Mammary epithelial cell (primary cell): ENCODE data around the gene OR2AT4.

Experiments used
- CTCF ChIP-seq, 2 donors: IDR thresholded peaks in 1 of 2; conservative IDR thresholded peaks in 1 of 2; 2 replicates each; pipeline ENCODE4 v1.5.1; 2011 to 2012; ENCODE audit warnings: inconsistent platforms in 2 of 2, low read length in 2 of 2, mild to moderate bottlenecking in 2 of 2, control low read depth in 1 of 2, low read depth in 1 of 2; ENCODE audit not compliant: insufficient read depth in 1 of 2; ENCODE audit errors: extremely low read depth in 1 of 2
- EZH2 ChIP-seq: IDR thresholded peaks from 2 replicates; pipeline ENCODE4 v1.6.1; 2012; ENCODE audit warnings: low read length, inconsistent platforms, borderline replicate concordance

- no peak for TF ChIP-seq EZH2
- TF ChIP-seq CTCF (conservative IDR thresholded peaks at IDR 0.05 in 1 of 2, IDR thresholded peaks at IDR 0.05 in 1 of 2; ENCODE audit: extremely low read depth in 1 of 2, insufficient read depth in 1 of 2, low read depth in 1 of 2, low read length in 2 of 2) = no peak
Measured at GRCh38 chr11:75052457-75052856, 44.2 kb downstream of the OR2AT4 start.
